Myocyte (in vitro differentiated cells): ENCODE data around the gene ULK4. TPM values are rescaled to one million over a fixed set of nuclear protein-coding genes. Genes with fewer than 3 reads are reported as not detected.

Source experiments
- DNase-seq: peaks from one replicate; pipeline ENCODE4 v3.0.0-alpha.2; 2012; ENCODE audit warnings: low read depth
- total RNA-seq: library from RNA; depleted of rRNA; stranded (reverse); fragments of >200 nt; gene quantifications from 2 replicates; pipeline ENCODE4 v1.2.3, GENCODE V29; 2014

Gene ULK4
- total RNA-seq, 1 donor from 2014 or later, result 2.1 TPM

GRCh38 chr3:41202075-41202833 lies 759.6 kb downstream of the ULK4 start:
- no peak for DNase-seq

DNA sequence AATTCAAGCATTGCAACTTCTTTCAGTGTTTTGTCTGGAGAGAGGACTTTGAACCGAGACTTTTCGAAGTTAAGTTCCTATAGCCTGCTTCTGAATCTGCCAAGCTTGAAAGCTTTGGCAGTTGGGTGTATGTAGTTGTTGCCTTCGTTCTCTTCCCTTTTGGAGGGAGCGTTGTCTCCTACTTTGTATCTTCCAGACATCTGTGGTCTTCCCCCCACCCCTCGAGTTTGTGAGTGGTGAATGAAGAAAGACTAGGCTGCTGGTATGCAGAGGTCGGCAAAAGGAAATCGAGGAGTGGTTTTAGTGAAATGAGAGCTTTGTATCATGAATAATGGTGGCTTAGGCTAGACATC lies 761.3 kb downstream of the ULK4 start:
- peak; percentile 61 for DNase-seq

DNA sequence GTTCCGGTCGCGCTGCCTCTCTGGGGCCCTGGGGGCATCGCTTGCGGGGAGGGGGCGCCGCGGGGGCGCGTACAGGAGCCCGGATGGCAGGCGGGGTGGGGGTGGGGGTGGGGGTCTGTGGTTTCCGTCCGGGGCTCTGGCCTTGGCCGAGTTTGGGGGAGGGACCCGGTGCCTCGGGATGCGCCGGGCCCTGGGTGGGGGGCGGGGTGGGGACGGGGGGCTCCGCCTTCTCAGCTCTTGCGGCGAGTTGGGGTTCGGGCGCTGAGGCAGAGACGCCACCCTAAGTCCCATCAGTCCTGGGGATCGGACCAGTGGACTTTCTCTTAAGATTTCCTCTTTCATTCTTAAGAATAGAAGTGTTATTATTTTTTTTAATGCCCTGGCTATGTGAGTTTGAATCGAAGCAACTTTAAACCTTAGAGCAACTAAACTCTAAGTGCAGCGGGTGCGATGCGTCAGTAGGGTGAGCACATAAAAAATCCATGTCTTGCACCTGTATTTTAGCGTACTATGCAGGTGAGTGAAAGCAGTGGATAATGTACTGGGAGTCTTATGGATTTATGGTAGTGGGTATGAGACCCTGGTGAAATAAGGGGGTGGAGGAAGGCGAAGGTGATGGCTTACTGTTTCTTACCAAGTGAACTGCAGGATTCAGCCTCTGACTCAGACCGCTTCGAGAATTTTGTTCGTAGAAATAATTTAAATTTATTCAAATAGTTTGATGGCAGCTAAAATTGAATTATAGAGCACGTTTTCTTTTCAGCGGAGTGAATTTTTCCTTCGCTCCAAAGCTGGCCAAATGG lies 761.8 kb downstream of the ULK4 start:
- peak; percentile 55 for DNase-seq

DNA sequence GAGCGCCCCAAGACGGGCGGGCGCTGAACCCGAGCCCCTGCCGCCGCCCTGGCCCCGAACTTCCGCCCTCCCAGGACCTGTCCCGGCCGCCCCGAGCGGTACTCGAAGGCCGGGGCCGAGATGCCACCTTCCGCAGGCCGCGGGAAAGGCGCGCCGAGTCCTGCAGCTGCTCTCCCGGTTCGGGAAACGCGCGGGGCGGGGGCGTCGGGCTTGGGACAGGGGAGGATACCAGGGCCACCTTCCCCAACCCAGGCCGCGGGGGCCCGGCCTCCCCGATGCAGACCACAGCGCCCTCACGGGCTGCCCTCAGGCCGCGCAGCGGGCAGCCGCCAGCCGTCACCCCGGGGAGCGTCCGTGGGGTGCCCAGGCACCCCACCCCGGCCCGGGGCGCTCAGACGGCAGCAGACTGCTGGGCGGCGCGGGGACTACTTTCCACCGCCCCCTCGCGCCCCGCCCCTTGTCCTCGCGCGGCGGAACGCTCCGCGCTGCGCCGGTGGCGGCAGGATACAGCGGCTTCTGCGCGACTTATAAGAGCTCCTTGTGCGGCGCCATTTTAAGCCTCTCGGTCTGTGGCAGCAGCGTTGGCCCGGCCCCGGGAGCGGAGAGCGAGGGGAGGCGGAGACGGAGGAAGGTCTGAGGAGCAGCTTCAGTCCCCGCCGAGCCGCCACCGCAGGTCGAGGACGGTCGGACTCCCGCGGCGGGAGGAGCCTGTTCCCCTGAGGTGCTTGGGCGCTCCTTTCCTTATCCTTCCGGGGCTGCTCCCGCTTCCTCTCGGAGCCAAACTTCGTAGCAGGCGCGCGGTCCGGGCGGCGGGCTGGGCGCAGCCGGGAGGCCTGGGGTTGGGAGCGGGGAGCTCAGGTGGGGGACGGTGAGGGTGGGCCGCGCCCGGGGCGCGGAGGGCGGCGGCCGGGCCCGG lies 762.7 kb downstream of the ULK4 start, which contains the start of gene CTNNB1:
TSS of gene CTNNB1 (plus strand) at position 556 of the 916 bp plus-strand sequence. CDS start 24,564 bp downstream, outside the sequence.
- peak; percentile 94 for DNase-seq

GRCh38 chr3:41198526-41198925 lies 763.4 kb downstream of the ULK4 start:
- peak; percentile 10 for DNase-seq

- no peak for DNase-seq
Measured at GRCh38 chr3:41198046-41198445, 763.9 kb downstream of the ULK4 start.

Other genes with a start within 250 kb of the ULK4 start
- gene TRAK1, start 129.3 kb upstream of the ULK4 start, total RNA-seq, result 75.5 and 117 TPM in 2 replicates